Chondrocyte (in vitro differentiated cells): ENCODE results near the gene NLGN4Y. TPM values are rescaled to one million over a fixed set of nuclear protein-coding genes. Genes with fewer than 3 reads are reported as not detected.

Experiments used
- DNase-seq: peaks from one replicate; pipeline ENCODE4 v3.0.0; 2021; ENCODE audit warnings: mixed read lengths, low spot score
- H3K27ac Mint-ChIP-seq: one replicate; pipeline ENCODE4 v1.8.0; 2021; ENCODE audit warnings: mild to moderate bottlenecking, moderate library complexity, mixed read lengths; ENCODE audit not compliant: unreplicated experiment
- H3K27me3 Mint-ChIP-seq: 2 replicates; pipeline ENCODE4 v1.8.0; 2021; ENCODE audit warnings: low read depth, mixed read lengths
- H3K36me3 Mint-ChIP-seq: 2 replicates; pipeline ENCODE4 v1.8.0; 2021; ENCODE audit warnings: low read depth, mixed read lengths
- H3K4me1 Mint-ChIP-seq: 2 replicates; pipeline ENCODE4 v1.8.0; 2021; ENCODE audit warnings: low read depth, mild to moderate bottlenecking, mixed read lengths
- H3K4me3 Mint-ChIP-seq: one replicate; pipeline ENCODE4 v1.8.0; 2021; ENCODE audit warnings: mild to moderate bottlenecking, moderate library complexity, mixed read lengths; ENCODE audit not compliant: unreplicated experiment
- H3K9me3 Mint-ChIP-seq: 2 replicates; pipeline ENCODE4 v1.8.0; 2021; ENCODE audit warnings: low read depth, mixed read lengths
- total RNA-seq: library from RNA; stranded (reverse); gene quantifications from 3 replicates; pipeline ENCODE4 v1.2.1, GENCODE V29; 2021
- TF ChIP-seq, protein P1 (sequence below): fragments of 200-600 bp; sonication (generic); IDR thresholded peaks from 2 replicates; pipeline ENCODE4 v1.5.0; 2021; ENCODE audit warnings: antibody characterized with exemption, mild to moderate bottlenecking, moderate library complexity

Gene NLGN4Y
- total RNA-seq, 1 donor from 2014 or later = not detected

GRCh38 chrY:14543506-14543905, 19.2 kb downstream of the NLGN4Y start:
- no peaks in the 10 kb centered on the region for H3K36me3 Mint-ChIP-seq
- TF ChIP-seq, protein P1, sequence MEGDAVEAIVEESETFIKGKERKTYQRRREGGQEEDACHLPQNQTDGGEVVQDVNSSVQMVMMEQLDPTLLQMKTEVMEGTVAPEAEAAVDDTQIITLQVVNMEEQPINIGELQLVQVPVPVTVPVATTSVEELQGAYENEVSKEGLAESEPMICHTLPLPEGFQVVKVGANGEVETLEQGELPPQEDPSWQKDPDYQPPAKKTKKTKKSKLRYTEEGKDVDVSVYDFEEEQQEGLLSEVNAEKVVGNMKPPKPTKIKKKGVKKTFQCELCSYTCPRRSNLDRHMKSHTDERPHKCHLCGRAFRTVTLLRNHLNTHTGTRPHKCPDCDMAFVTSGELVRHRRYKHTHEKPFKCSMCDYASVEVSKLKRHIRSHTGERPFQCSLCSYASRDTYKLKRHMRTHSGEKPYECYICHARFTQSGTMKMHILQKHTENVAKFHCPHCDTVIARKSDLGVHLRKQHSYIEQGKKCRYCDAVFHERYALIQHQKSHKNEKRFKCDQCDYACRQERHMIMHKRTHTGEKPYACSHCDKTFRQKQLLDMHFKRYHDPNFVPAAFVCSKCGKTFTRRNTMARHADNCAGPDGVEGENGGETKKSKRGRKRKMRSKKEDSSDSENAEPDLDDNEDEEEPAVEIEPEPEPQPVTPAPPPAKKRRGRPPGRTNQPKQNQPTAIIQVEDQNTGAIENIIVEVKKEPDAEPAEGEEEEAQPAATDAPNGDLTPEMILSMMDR = no peak
- no peaks in the 10 kb centered on the region for H3K4me1 Mint-ChIP-seq
- H3K4me3 Mint-ChIP-seq = no peak overlapping the region
- H3K27me3 Mint-ChIP-seq = no peaks in the 10 kb centered on the region
- DNase-seq = no peak
- H3K27ac Mint-ChIP-seq = no peak overlapping the region
- H3K9me3 Mint-ChIP-seq = no peaks in the 10 kb centered on the region

- no peaks in the 10 kb centered on the region for H3K27me3 Mint-ChIP-seq
- H3K9me3 Mint-ChIP-seq = no peaks in the 10 kb centered on the region
- TF ChIP-seq, protein P1 = no peak
- H3K36me3 Mint-ChIP-seq = no peaks in the 10 kb centered on the region
- no peak overlapping the region for H3K27ac Mint-ChIP-seq
- H3K4me3 Mint-ChIP-seq = no peak overlapping the region
- no peak for DNase-seq
- no peaks in the 10 kb centered on the region for H3K4me1 Mint-ChIP-seq
Measured at GRCh38 chrY:14581294-14581693, 57.0 kb downstream of the NLGN4Y start.

- H3K4me3 Mint-ChIP-seq = no peak overlapping the region
- H3K4me1 Mint-ChIP-seq = no peaks in the 10 kb centered on the region
- H3K27me3 Mint-ChIP-seq = no peaks in the 10 kb centered on the region
- no peaks in the 10 kb centered on the region for H3K36me3 Mint-ChIP-seq
- H3K9me3 Mint-ChIP-seq = no peaks in the 10 kb centered on the region
- TF ChIP-seq, protein P1 = no peak
- H3K27ac Mint-ChIP-seq = no peak overlapping the region
- DNase-seq = no peak
Measured at GRCh38 chrY:14586725-14587124, 62.4 kb downstream of the NLGN4Y start.

- Mint-ChIP-seq H3K27ac (no peak overlapping the region), H3K4me1 (no peaks in the 10 kb centered on the region), H3K9me3 (no peaks in the 10 kb centered on the region), H3K4me3 (no peak overlapping the region), H3K36me3 (no peaks in the 10 kb centered on the region), H3K27me3 (no peaks in the 10 kb centered on the region)
- DNase-seq = no peak
- TF ChIP-seq, protein P1 = no peak
Measured at GRCh38 chrY:14601372-14601771, 77.0 kb downstream of the NLGN4Y start.

GRCh38 chrY:14617625-14618024, 93.3 kb downstream of the NLGN4Y start:
- TF ChIP-seq, protein P1 = no peak
- Mint-ChIP-seq H3K9me3 (no peaks in the 10 kb centered on the region), H3K4me3 (no peak overlapping the region), H3K27me3 (no peaks in the 10 kb centered on the region), H3K27ac (no peak overlapping the region), H3K4me1 (no peaks in the 10 kb centered on the region), H3K36me3 (no peaks in the 10 kb centered on the region)
- DNase-seq = no peak
